Measurements from ENCODE around the gene ZNF385C.
A peak's percentile ranks its signal among the peaks of the same experiment; 100 is the strongest.
"Not testable (repeated sequence)": the region's sequence is repeated elsewhere in the genome, so short reads cannot be mapped to it uniquely, and the experiment has no call there.

ZNF385C gene, protein sequence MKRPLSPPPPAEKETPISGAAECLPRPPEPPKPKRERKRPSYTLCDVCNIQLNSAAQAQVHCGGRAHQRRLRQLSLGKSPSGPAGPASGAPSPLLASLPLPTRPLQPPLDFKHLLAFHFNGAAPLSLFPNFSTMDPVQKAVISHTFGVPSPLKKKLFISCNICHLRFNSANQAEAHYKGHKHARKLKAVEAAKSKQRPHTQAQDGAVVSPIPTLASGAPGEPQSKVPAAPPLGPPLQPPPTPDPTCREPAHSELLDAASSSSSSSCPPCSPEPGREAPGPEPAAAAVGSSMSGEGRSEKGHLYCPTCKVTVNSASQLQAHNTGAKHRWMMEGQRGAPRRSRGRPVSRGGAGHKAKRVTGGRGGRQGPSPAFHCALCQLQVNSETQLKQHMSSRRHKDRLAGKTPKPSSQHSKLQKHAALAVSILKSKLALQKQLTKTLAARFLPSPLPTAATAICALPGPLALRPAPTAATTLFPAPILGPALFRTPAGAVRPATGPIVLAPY

DNA sequence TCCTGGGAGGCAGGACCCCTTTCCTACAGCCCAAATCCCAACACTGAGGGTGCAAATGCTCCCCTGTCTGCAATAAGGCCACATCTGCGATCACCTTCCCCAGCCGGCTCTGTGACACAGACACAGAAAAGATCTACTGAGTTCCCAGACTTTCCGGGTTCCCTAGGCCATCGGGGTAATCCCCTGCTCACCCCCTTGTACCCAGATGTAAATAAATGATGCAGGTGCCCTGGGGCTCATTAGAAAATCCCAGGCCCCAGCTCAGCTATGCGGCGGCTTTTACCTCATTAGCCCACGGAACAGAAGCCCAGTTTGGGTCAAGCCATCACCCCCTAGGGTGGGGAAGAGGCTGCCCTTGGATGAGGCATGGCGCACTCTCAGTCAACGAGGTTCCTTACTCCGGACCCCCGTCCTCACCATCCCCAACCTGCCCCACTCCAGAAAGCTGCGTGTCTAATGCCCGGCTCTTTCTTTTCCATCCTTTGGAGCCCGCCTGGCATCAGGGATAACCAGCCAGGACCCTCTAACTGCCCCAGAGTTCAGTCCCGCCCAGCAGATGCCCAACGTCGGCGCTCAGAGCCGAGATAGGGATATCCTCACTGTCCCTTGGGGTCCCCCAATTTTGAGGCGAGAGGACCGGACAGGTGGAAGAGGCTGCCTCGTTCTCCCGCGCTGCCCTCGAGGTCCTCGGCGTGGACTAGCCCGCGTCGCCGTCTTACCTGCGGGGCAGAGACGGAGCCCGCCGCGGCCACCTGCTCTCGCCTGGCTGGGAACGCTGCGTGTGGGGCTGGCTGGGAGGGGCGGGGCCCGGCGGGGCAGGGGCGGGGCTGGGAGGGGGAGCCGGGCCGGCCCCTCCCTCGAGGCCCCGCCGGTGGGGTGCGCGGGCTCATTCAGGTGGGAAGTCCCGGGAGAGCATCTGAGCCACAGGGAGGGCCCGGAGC is at the start of gene ZNF385C:
Gene ZNF385C (minus strand): TSS at position 783 of the 941 bp plus-strand sequence. CDS start 35,417 bp downstream, outside the sequence.
- DNase-seq (ENCODE audit: insufficient read length, low spot score), result peak; percentile 62
- TF ChIP-seq, protein P1, sequence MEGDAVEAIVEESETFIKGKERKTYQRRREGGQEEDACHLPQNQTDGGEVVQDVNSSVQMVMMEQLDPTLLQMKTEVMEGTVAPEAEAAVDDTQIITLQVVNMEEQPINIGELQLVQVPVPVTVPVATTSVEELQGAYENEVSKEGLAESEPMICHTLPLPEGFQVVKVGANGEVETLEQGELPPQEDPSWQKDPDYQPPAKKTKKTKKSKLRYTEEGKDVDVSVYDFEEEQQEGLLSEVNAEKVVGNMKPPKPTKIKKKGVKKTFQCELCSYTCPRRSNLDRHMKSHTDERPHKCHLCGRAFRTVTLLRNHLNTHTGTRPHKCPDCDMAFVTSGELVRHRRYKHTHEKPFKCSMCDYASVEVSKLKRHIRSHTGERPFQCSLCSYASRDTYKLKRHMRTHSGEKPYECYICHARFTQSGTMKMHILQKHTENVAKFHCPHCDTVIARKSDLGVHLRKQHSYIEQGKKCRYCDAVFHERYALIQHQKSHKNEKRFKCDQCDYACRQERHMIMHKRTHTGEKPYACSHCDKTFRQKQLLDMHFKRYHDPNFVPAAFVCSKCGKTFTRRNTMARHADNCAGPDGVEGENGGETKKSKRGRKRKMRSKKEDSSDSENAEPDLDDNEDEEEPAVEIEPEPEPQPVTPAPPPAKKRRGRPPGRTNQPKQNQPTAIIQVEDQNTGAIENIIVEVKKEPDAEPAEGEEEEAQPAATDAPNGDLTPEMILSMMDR (IDR thresholded peaks at IDR 0.05; ENCODE audit: insufficient read depth, missing control alignments), result no peak
- no peak for FAIRE-seq

DNA sequence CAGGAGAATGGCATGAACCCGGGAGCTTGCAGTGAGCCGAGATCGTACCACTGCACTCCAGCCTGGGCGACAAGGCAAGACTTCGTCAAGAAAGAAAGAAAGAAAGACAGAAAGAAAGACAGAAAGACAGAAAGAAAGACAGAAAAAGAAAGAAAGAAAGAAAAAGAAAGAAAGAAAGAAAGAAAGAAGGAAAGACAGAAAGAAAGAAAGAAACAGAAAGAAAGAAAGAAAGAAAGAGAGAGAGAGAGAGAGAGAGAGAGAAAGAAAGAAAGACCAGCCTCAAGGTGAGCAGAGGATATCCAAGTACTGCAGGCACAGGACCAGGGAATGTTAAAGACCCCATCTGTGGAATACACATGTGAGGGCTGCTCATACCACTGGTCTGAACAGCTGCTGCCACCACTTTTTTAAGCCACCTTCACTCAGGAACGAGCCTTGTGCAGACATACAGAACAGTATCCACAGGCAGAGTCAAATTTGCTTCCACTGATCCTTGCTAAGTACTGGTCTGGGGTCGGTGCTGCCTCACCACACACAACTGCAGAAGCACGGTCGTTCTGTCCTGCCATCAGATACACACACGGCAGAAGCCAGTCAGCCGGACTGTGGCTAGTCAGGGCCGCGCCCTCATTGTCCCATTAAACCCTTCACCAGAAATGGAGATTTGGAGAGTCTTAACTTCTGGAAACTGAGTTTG is 48.8 kb upstream of the ZNF385C start:
- DNase-seq (ENCODE audit: insufficient read length, low spot score) (no peak), FAIRE-seq (no peak)
- TF ChIP-seq, protein P1 (IDR thresholded peaks at IDR 0.05; ENCODE audit: insufficient read depth, missing control alignments), result no peak

DNA sequence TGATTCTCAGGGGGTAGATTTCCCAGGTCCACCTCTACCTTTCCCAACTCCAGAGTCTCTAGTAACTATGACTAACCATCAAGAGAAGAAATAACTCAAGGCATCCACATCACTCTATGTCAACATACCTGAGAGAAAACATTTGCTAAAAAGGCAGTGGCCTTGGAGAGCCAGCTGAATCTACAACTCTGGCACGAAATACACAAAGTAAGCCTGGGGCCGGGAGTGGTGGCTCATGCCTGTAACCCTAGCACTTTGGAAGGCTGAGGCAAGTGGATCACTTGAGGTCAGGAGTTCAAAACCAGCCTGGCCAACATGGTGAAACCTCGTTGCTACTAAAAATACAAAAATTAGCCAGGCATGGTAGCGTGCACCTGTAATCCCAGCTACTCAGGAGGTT is 44.9 kb upstream of the ZNF385C start:
- not testable (repeated sequence) for DNase-seq (ENCODE audit: insufficient read length, low spot score)

DNA sequence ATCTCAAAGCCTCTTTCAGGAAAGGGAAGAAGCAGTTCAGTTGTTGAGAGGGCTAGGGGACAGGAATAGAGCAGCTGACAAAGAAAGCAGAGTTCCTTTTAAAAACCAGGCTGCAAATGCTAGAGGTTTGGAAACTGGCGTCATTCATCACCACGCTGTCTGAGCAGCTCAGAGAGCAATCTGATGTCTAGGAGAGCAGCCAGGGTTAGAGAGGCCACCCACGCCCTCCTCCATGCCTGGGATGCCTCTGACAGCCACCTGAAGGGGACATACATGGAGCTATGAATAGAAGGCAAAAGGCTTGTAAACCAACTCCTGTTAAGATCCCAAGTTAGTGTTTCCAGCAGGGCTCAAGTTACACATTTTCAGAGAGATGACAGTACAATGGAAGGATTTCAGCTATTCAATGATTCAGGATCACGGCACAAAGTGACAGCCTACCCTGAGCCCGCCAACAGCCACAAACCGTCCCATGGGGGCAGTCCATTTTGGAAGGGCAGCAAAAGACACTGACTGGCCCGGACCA is 44.2 kb upstream of the ZNF385C start:
- DNase-seq (ENCODE audit: insufficient read length, low spot score) (no peak), FAIRE-seq (no peak)
- TF ChIP-seq, protein P1 (IDR thresholded peaks at IDR 0.05; ENCODE audit: insufficient read depth, missing control alignments), result no peak

More for the DNA sequence above, 44.9 kb upstream of the ZNF385C start:
- FAIRE-seq, result not testable (repeated sequence)

DNA sequence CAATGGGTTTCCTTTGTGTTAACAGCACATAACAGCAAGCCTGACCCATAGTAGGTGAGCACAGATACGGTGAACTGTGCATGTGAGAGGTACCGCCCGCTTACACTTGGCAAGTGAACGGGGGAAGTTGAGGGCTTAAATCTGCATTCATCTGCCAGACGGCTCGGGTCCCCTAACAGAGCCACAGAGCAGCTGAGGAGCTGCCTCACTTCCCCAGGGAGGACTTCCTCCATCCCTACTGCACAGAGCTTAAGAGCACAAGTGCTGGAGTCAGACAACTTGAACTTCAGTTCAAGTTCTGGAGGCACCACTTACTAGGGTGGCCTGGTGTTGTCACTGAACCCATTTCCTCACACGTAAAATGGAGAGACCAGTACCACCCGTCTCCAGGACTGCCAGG is 43.1 kb upstream of the ZNF385C start:
- no peak for DNase-seq (ENCODE audit: insufficient read length, low spot score)
- no peak for FAIRE-seq
- TF ChIP-seq, protein P1 (IDR thresholded peaks at IDR 0.05; ENCODE audit: insufficient read depth, missing control alignments), result no peak

DNA sequence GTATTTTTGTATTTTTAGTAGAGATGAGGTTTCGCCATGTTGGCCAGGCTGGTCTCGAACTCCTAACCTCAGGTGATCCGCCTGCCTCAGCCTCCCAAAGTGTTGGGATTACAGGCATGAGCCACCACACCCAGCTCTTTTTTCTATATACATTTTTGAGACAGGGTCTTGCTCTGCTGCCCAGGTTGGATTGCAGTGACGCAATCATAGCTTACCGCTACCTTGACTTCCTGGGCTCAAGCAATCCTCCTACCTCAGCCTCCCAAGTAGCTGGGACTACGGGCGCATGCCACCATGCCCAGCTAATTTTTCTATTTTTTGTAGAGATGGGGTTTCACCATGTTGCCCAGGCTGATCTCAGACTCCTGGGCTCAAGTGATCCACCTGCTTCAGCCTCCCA is 42.4 kb upstream of the ZNF385C start:
- DNase-seq (ENCODE audit: insufficient read length, low spot score); FAIRE-seq: not testable (repeated sequence)

DNA sequence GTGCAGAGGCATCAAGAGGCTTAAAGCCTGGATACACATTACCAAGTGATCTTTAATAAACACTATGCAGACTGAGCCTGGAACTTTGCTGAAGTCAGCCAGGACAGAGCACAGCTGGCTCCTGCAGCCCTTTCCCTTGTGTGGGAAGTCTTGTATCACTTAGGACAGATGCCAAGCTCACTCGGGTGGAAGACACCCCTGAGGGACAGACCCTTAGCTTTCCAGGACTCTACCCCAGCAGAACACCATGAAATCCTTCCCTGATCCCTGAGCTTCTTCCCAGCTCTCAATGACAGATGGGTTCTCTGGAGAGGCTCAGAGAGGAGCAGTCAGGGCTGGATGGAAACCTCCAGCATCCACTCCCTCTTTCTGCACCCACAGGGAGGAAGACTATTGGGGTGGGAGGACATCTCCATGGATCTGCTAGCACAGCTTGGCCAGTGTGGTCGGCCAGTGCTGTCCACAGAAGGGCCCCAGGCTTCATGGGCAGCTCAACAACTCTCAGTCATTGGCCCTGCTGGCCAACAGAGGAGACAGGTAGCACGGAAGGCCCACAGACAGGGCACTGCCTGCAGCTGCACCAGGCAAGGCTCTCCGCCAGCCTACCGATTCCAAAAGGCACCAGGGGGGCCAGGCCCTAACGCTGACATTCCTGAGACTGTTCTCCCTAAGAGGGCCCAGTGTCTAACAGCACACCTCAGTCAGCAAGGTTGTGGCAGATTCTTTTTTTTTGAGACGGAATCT is 40.6 kb upstream of the ZNF385C start:
- FAIRE-seq (no peak), DNase-seq (ENCODE audit: insufficient read length, low spot score) (peak; percentile 34)
- TF ChIP-seq, protein P1 (IDR thresholded peaks at IDR 0.05; ENCODE audit: insufficient read depth, missing control alignments), result no peak

All from D721Med (cell line).